CD4-positive, alpha-beta T cell treated with Interleukin-17A for 1 hour (primary cell): Measurements from ENCODE around the gene LRCH1.

Source experiments
- DNase-seq: peaks from one replicate; pipeline ENCODE4 v3.0.0-alpha.2; 2020

The LRCH1 gene

DNA sequence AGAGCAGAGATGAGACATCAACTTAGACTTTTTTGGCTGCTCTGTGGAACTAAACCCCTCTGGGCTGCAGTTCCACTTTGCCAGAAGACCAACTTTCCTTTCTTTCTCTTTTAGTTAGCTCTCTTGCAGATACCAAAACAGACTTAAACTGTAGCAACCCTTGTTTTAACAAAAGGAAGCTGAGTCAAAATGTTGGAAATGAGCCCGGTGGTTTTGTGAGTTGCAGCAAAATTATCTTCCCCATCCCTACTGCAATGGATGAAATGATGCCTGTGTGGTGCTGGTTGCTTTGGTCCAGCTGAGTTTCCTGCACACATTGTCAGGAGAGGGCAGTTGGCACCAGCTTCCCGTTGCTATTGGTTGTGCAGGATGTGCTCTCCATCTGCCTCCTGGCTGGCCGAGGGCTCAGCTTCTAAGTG is 115.3 kb downstream of the LRCH1 start:
- no peak for DNase-seq

DNA sequence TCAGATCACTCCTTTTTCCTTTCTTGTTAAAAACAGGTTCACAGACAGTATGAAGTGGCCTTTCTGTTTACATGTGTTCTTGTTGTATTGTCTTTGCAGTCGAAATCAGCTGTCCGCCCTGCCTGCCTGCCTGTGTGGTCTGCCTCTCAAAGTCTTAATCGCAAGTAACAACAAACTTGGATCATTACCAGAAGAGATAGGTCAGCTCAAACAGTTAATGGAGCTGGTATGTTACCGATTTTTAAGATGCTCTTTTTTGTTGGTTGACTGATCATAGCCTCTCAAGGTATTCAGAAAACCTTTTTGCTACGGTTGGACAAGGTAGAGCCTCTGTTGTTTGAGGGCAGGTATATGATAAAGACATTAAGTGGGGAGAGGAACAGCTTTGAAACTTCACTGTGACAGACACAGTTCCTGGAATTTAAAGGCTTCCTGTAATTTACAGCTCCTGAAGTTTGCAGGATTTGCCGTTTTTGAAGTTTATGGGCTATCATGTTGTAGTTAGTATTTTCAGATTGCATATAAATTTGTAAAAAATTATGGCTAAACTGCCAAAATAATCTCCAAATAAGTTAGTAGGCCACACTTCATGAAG is 116.1 kb downstream of the LRCH1 start:
- no peak for DNase-seq

DNA sequence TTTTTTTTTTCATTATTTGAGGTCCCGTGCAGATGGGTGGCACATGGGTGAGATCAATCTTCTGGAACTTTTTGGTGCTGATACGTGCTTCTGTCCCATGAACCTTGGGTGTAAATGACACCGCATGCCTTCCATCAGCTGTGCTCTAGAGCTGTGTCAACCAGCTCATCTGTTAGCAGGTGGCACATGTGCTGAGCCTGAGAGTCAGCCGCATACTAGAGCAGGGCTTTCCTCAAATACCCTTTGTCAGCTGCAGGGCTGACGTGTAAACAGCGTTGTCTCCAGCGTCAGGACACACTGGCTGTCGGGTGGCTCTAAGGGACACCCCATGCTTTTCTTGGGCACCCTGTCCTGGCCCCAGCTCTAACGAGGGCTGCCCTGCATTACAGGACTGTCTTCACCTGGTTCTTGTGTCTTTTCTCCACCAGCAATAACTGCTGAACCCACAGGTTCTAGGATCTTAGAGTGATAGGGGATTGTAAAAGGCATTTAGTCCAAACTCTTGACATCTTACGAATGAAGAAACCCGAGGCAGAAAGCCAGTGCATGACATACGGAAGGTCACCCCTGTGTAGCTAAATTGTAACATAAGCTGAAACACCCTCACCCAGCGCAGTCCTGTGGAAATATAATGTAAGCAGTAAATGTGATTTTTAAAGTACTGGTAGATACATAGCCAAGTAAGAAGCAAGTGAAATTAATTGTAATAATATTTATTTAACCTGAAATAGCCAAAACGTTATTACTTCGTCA is 119.5 kb downstream of the LRCH1 start:
- no peak for DNase-seq

DNA sequence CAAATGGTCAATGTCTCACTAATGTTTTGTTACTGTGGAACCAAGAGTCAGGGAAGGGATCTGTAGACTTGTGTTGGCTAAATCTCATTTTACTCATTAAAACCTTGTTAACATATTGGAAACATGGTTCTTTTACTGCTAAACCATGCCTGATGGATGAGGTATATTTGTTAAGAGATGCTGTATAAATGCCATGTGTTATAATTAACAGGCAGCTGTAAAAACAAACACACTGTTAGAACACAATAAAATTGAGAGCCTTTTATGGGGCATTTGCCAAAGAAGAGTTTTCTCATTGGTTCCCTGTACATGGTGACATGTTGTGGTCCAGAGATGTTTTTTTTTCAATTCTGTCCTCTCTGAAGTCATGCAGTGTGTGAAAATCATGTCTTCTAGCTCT is 122.0 kb downstream of the LRCH1 start:
- no peak for DNase-seq

DNA sequence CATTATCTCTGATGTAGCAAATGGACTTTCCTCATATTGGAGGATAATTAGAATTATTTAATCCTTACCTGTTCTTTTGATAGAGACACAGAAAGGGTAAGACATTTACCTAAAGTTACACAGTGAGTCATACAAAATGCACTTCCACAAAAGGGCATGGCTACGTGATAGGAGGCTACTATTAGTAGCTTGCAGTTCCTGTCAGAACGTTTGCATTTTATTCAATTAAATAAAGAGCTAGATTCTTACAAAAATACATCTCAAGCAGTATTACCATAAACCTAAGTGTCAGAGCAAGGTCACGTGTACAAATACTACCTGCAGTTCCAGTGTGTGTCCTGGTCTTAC is 123.4 kb downstream of the LRCH1 start:
- no peak for DNase-seq

DNA sequence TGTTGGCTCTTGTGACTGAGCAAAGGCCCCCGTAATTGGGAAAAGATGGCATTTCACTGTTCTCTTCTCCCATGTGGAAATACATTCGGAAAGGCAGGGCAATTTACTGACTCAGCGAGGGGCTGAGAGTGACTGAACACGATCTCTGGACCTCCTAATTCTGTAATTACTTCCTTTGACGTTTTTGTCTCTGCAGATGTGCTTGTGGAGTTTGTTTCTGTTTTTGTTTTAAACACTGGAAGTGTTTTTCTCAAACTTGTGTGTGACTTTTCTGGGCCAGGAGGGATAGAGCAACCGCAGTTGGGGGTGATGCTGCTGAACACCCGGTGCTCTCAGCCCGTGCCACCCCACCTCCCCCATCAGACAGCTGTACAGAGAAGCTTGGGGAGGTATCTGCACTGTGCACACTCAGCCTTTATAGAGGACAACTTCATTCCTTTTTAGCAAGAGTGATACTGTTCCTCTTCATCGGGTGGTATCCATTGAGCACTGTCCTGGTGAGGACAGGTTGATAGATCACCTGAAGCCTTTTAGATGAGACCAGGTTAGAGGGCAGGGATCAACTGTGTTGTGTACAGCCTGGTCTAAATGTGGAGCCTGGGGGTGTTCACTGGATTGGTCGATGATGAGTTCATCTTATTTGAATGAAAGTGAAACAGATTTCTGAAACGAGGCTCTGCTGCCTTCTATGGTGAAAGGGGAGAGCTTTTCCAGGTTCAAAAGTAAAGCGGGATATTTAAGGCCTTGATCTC is 126.6 kb downstream of the LRCH1 start:
- peak; percentile 62 for DNase-seq

DNA sequence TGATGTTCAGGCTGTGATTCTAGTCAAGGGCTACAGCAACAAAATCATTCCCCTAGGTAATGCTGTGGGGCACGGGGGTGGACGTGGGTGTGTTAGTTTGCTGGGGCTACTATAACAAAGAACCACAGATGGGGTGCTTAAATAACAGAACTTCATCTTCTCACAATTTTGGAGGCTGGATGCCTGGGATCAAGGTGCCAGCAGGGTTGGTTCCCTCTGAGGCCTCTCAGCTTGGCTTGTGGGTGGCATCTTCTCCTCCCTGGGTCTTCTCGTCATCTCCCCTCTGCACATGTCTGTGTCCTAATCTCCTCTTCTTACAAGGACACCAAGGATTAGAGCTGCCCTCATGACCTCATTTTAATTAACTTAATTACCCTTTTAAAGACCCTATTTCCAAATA is 129.0 kb downstream of the LRCH1 start:
- no peak for DNase-seq

DNA sequence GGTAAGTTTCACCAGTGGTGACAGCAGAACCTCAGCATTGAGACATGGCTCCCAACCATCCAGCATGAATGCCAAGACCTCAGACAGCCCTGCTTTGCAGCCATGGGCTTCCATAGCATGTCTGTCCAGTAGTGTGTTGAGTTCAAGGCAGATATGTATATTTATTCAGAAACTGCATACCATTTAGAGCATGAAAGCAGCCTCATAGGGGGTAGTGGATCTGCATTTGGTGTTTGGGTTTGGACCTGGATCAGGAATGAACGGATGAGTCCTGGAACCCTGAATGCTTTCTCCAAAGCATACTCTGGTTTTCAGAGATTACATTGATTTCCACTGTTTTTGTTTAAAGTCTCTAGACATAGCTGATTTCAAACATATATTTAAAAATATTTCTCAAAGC is 129.7 kb downstream of the LRCH1 start:
- DNase-seq: no peak

DNA sequence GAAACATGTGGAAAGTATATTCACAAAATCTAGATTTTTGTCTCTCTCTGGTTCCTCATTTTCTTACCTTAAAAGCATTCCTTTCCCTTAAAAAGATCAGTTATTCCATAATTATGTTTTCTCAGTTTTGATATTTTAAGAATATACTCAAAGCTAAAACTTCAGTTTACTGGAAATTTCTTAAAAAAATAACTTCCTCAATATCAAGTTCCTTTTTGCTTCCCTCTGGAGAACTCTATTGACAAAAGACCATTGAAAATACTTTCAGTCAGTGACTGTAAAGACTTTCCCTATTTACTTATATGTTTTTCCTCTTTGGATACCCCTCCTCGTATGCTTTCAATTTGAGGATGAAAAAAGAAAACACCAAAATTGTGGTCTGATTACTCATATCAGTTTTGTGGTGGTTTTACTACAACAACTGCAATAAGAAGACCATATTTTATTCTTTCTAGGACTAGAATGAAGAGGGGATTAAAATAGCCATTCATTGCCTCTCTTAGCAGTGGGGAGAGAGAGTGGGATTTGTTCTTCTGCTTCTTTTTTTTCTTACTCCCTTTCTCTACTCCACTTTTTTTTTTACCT is 130.8 kb downstream of the LRCH1 start:
- no peak for DNase-seq

DNA sequence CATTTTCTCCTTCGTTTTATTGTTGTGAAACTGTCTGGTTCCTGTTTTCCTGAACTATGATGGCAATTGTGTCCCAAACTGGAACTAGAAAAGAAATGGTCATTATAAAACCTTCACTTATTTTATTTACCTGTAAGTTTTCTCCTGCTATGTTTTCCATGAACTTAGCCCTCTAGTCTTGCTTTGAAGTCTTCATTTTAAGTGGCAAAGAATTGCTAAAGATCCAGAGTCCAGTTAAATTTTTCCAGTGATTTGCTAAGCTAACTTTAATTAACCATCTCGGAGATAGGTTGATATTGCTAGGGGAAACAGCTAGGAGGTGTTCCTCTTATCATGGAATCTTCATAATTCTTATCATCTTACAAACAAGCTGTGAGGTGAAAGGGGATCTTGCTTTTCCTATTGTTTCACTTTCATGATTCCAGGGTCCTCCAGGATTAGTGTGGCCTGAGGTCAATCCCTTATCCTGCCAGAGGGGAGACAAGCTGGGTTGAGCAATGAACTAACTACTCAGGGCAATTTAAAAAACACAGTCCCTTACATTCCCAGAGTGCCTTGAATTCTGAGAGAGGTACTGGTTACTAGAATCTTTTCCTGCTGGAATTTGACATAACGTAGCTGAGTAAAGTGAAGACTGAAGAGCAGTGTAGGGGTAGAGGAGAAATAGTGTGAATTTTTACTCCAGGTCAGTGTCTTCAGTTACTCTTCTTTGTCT is 131.5 kb downstream of the LRCH1 start:
- no peak for DNase-seq

DNA sequence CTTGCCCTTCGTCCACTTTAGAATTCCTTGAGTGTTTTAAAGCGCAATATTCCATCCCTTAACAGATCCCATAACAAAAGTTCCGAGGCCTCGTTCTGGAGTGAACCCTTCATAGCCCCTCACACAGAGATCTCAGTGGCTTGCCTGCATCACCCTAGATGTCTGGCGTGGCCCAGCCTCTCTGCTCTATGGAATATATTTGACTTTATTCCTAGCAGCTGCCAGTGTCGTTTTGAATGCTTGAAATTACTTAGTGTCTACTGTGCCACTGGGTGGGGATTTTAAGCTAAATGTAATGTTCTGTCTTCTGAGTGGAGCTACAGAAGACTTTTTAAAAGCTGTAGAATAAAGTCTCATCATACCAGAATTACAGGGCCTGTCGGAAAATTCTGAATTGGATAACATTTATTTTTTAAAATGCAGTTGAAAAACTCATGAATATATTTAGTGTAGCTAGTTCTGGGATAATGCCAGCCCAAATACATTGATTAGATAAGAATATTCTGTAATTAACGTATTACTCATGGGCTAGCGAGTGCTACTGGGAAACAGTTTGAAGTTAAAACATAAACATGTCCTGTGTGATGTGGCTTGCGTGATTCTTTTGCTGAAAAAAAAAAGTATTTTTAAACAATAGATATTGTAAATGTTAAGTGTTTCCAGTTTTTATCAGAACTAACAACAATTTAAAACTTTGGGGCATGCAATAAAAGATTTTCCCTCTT is 132.2 kb downstream of the LRCH1 start:
- DNase-seq: no peak

DNA sequence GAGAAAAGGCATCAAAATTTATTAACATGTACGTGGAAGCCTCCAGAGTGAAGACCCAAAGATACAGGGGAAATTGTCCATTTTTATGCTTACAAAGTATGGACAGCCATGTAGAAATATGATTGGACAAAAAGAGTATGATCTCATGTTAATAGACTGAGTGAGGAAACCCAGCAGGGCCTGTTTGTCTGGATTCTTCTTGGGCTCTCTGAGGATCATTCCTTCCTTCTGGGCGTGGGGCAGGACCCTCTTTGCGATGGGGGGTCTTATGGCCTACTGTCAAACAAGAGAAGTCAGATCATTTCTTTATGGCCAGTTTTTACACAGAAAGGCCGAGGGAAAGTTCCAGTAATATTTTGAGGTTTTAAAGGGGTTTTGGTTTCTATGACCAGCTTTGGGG is 133.2 kb downstream of the LRCH1 start:
- DNase-seq: no peak

DNA sequence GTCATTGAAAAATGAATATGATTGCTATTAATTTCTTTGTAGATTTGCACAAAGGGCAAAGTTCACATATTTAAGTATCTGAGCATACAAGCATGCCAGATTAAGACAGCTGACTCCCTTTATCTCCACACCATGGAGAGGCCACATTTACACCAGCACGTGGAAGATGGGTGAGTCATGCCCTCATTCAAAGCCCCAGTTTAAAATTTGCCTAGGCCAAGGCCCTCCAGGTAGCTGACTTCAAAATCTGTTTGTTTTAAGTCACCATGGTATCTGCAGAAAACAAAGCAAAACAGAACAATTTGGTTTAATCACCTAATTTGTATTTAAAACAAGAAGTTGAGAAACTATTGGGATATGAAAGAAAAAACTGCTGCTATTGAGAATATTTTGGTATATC is 134.8 kb downstream of the LRCH1 start:
- DNase-seq: peak; percentile 23

DNA sequence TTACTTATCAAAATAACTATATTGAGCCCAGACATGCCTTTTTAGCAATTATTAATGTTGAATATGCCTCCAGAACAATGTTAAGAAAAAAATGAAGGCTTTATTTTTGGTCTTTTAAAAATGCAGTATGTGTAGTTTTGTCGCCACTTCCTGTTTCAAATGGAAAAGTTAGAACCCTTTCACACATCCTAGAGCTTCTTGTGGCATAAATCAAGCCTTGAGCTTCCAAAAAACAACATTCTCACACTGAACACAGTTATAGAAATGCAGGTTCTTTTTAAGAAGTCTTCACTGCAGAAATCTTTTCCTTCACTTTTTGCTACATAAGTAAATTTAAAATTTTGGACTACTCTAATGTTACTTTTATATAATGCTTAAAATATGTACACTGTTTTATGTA is 135.3 kb downstream of the LRCH1 start:
- DNase-seq: no peak

DNA sequence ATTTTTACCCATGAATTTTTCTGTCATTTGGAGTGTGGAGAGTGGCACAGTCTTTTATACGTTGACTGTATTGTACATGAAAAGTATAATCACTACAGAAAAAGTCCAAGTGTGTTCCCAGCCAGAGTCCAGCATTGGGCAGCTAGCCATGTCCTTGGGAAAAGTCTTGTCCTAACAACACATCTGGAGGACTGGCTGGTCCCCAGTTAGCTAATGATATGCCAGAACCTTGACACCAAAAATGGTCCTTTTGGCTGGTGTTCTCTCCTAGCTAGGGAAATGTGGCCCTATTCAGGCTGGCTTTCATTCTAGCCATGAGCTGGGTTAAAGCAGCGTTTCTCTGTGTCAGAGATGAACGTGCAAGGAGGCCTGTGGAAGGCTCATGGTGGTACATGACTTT is 145.0 kb downstream of the LRCH1 start:
- DNase-seq: no peak

DNA sequence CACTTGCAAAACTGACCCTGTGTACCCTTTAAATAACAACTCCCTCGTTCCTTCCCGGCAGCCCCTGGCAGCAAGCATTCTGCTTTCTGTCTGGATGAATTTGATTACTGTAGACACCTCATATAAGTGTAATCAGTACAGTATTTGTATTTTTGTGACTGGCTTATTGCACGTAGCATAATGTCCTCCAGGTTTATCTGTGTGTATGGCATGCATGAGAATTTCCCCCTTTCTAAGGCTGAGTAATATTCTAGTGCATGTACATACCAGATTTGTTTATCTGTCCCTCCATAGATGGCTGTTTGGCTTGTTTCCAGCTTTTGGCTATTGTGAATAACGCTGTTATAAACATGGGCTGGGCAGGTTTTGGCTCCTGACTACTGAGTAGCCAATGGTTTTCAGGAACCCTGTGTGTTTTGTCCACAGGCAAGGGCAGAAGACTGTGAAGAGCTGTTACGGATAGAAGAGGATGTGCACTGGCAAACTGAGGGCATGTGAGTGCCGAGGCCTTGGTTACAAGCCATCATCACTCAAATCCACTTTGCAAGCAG is 146.0 kb downstream of the LRCH1 start:
- no peak for DNase-seq

DNA sequence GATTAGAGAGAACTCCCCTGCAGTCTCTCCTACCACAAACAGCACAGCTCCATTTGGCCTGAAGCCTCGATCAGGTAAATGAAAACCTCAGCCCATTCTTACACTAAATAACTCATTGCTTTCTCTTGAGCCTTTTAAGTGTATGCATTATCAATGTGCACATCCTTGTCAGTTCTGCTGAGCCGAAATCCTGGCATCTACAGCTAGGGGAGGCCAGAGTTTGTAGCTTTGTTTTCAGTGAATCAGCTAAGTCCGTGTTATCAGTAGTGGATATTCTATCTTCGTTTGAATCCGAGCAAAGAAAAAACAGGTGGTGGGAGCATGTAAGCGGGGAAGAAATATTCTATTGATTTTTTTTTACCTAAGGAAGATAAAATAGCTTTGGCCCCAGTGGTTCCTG is 159.6 kb downstream of the LRCH1 start:
- DNase-seq: no peak

DNA sequence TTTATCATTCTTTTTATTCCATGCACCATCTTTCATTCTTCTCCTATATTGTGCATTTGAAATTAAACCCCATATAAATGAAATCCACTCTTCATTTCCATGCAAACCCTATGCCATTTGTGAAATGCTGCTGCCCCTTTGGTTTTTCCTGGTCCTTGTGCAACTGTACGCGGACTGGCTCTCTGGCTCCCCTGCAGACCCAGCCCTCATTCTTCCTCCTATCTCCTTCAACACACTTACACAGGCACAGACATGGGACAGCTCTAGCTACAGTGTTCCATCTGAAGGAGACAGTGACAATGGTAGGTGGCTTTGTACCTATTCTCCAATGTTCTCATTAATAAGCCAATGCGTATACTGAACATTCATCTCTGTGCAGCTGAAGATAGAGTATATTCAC is 162.4 kb downstream of the LRCH1 start:
- no peak for DNase-seq

DNA sequence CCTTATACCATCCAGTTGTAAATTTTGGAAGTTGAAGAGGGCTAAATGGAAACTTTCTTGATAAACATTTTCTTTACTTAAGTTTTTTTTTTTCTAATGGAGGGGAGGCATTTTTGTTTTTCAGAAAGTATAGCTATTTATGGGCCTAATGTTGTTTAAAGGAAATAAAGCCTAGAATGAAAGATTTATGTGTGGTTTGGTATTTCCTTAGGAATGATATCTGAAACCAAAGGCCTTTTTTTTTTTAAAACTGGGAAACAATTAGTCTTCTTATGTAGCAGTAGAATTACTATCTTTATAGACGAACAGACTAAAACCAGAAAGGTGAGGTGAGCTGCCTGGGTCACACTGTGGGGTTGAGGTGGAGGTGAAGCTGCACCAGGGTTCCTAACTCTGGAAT is 163.9 kb downstream of the LRCH1 start:
- DNase-seq: no peak

DNA sequence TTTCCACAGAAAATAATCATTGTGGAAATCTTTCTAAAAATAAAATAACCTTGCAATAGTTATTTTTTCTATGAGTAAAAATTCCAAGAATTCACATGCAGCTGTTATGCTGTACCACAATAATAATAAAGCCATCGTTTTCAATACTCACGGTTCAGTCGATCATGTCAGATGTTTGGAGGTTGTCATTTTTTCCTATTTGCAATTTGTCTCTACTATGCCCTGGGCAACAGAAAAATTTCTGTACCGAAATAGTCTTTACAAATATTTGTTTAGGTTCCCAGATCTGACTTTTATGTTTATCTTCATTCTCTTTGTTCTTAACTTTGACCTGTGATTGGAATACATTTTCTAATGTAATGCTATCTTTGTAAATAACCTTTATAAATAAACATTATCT is 164.3 kb downstream of the LRCH1 start:
- no peak for DNase-seq

DNA sequence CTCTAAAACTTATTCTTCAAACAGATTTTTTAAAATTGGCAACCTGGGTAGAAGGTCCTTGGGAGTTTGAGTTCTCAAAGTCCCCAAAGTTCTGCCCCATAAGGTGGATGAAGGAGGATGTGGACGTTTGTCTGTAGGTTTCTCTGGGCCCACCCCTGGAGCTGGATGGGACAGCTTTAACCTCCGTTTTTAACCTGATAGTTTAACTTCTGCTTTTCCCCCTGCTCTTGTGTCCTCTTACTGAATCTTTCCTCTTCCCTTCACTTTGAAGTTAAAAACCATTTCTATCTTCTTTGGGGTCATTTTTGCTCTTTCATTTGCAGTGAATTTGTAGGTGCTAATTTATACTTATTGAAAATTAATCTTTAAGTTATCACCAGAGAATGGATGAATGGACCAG is 164.9 kb downstream of the LRCH1 start:
- no peak for DNase-seq

DNA sequence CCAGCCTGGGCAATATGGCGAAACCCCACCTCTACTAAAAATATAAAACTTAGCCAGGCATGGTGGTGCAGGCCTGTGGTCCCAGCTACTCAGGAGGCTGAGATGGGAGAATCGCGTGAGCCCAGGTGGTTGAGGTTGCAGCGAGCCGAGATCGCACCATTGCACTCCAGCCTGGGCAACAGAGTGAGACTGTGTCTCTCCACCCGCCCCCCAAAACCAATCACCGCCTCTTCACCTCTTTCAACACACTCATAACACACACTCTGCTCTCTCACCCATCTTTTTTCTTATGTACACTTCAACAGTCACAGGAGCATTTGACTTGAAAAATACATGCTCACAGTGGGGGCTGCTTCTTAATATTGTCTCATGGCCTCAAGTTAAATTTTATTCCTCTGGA is 167.2 kb downstream of the LRCH1 start:
- no peak for DNase-seq
